Fibroblast of pulmonary artery (primary cell): ENCODE results near the gene VPS4A.
A peak's percentile ranks its signal among the peaks of the same experiment; 100 is the strongest.
"Not testable (repeated sequence)": the region's sequence is repeated elsewhere in the genome, so short reads cannot be mapped to it uniquely, and the experiment has no call there.

Source experiments
- DNase-seq: peaks from one replicate; pipeline ENCODE4 v3.0.0-alpha.2; 2010; ENCODE audit warnings: low read depth
- H3K4me3 ChIP-seq: replicated peaks from 2 replicates; pipeline ENCODE4 v1.5.1; 2011; ENCODE audit warnings: low read depth, mild to moderate bottlenecking, control low read depth, low read length, moderate library complexity
- TF ChIP-seq, protein P1 (sequence below): IDR thresholded peaks from 2 replicates; pipeline ENCODE4 v1.5.1; 2011; ENCODE audit warnings: mild to moderate bottlenecking, control low read depth, low read length, inconsistent platforms; ENCODE audit errors: missing control alignments

The VPS4A gene

DNA sequence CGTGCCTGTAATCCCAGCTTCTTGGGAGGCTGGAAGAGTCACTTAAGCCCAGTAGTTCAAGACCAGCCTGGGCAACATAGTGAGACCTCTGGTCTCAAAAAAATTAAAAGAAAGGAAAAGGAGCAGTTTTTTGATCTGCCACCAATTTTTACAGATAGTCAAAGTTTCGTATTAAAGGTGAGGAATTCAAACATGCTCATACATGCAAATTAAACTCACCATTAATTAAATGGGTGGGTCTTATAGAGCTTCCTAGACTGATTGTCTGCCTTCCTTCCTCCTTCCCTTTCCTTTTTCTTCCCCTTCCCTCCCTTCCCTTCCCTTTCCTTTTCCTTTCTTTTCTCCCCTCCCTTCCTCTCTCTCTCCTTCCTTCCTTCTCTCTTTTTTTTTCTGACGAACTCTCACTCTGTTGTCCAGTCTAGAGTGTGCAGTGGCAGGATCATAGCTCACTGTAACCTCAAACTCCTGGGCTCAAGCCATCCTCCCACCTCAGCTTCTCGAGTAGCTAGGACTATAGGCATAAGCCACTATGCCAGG lies 36.4 kb upstream of the VPS4A start:
- DNase-seq, result no peak
- no peak overlapping the region for H3K4me3 ChIP-seq
- TF ChIP-seq, protein P1, sequence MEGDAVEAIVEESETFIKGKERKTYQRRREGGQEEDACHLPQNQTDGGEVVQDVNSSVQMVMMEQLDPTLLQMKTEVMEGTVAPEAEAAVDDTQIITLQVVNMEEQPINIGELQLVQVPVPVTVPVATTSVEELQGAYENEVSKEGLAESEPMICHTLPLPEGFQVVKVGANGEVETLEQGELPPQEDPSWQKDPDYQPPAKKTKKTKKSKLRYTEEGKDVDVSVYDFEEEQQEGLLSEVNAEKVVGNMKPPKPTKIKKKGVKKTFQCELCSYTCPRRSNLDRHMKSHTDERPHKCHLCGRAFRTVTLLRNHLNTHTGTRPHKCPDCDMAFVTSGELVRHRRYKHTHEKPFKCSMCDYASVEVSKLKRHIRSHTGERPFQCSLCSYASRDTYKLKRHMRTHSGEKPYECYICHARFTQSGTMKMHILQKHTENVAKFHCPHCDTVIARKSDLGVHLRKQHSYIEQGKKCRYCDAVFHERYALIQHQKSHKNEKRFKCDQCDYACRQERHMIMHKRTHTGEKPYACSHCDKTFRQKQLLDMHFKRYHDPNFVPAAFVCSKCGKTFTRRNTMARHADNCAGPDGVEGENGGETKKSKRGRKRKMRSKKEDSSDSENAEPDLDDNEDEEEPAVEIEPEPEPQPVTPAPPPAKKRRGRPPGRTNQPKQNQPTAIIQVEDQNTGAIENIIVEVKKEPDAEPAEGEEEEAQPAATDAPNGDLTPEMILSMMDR, result no peak

- peak overlapping the region; percentile 0 for H3K4me3 ChIP-seq
- peak; percentile 96 for DNase-seq
- TF ChIP-seq, protein P1, result no peak
Measured at GRCh38 chr16:69276148-69277115, 34.7 kb upstream of the VPS4A start.

GRCh38 chr16:69277413-69277812 lies 33.7 kb upstream of the VPS4A start:
- DNase-seq, result no peak
- TF ChIP-seq, protein P1, result no peak
- H3K4me3 ChIP-seq, result no peak overlapping the region

DNA sequence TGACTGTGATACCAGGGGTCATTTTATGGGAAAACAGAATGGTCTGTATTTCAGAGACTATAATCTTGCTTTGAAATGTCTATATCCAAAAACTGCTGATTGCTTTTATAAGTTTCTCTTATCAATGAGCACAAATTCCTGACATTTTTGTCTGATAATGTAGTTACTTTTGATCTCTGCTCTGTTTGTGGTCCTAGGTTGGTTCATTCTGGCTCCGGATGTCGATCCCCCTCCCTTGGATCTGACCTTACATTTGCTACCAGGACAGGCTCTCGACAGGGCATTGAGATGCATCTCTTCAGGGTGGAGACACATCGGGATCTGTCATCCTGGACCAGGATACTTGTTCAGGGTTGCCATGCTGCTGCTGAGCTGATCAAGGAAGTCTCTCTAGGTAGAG lies 27.3 kb upstream of the VPS4A start:
- TF ChIP-seq, protein P1, result no peak
- H3K4me3 ChIP-seq, result no peak overlapping the region
- no peak for DNase-seq

- no peak overlapping the region for H3K4me3 ChIP-seq
- TF ChIP-seq, protein P1, result no peak
- no peak for DNase-seq
Measured at GRCh38 chr16:69285240-69285639, 25.9 kb upstream of the VPS4A start.

GRCh38 chr16:69286941-69287713 lies 24.0 kb upstream of the VPS4A start:
- H3K4me3 ChIP-seq, result no peak overlapping the region
- TF ChIP-seq, protein P1, result peak; percentile 53
- peak; percentile 87 for DNase-seq

DNA sequence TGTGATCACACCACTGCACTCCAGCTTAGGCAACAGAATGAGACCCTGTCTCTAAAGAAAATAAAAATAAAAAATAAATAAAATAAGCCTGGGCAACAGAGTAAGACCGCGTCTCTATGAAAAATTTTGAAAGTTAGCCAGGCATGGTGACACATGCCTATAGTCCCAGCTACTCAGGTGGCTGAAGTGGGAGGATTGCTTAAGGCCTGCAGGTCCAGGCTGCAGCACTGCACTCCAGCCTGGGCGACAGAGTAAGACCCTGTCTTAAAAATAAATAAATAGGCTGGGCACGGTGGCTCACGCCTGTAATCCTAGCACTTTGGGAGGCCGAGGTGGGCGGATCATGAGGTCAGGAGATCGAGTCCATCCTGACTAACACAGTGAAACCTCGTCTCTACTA lies 19.5 kb upstream of the VPS4A start:
- not testable (repeated sequence) for DNase-seq, H3K4me3 ChIP-seq
